Measurements from ENCODE around the gene ZNF566.

The ZNF566 gene

GRCh38 chr19:36418287-36419001 lies 70.9 kb downstream of the ZNF566 start, which contains the start of gene ZFP82:
Gene ZFP82 (minus strand): TSS chr19:36418644. CDS start chr19:36409789, 8,855 bp downstream.
- peak; percentile 97 for TF ChIP-seq ZFX (IDR thresholded peaks at IDR 0.05)
- TF ChIP-seq, protein P1, sequence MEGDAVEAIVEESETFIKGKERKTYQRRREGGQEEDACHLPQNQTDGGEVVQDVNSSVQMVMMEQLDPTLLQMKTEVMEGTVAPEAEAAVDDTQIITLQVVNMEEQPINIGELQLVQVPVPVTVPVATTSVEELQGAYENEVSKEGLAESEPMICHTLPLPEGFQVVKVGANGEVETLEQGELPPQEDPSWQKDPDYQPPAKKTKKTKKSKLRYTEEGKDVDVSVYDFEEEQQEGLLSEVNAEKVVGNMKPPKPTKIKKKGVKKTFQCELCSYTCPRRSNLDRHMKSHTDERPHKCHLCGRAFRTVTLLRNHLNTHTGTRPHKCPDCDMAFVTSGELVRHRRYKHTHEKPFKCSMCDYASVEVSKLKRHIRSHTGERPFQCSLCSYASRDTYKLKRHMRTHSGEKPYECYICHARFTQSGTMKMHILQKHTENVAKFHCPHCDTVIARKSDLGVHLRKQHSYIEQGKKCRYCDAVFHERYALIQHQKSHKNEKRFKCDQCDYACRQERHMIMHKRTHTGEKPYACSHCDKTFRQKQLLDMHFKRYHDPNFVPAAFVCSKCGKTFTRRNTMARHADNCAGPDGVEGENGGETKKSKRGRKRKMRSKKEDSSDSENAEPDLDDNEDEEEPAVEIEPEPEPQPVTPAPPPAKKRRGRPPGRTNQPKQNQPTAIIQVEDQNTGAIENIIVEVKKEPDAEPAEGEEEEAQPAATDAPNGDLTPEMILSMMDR (conservative IDR thresholded peaks at IDR 0.05) = no peak
- H3K27ac ChIP-seq = peak within 1 kb of the TSS; percentile 77

DNA sequence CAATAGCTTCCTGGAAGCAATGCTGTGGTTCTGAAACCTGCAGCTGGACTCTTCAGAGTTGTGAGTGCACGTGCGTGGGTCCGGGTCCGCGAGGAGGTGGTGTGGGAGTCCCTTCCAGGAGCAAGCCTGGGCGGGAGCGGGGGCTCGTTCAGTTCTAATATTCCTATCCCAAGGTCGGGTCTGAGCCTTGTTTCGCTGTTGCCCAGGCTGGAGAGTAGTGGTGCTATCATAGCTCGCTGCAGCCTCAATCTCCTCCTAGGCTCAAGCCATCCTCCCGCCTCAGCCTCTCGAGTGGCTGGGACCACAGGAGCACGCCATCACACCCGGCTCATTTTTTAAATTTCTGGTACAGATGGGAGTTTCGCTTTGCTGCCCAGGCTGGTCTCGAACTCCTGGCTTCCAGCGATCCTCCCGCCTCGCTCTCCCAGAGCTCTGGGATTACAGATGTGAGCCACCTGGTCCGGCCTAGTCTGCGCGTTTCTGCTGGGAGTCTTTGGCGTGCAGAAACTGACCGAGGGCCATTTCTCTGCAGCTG lies 71.5 kb downstream of the ZNF566 start:
- TF ChIP-seq ZFX (IDR thresholded peaks at IDR 0.05) = no peak
- TF ChIP-seq, protein P1 (conservative IDR thresholded peaks at IDR 0.05) = no peak
- peak overlapping the region; percentile 77 for H3K27ac ChIP-seq

- no peak overlapping the region for H3K27ac ChIP-seq
Observed at GRCh38 chr19:36409841-36410240, 79.5 kb downstream of the ZNF566 start.

DNA sequence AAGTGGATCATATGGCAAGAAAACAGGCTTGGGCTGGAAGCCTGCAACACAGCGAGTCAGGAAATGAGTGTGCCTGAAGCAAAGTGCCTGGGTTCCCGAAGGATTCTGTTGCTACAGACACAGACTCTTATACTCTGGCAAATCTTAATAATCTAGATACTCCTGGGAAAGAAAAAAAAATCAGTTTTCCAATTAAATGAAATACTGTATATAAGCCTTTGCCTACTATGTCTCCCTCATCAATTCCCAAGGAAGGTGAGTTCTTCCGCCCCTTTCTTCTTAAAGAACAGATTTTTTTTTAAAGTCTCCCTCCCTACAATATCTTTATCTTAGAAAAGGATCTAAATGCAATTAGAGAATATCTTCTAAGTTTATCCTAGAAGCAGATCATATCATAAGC lies 81.3 kb downstream of the ZNF566 start:
- no peak overlapping the region for H3K27ac ChIP-seq
- TF ChIP-seq, protein P1 (conservative IDR thresholded peaks at IDR 0.05) = no peak
- no peak for TF ChIP-seq ZFX (IDR thresholded peaks at IDR 0.05)

More at GRCh38 chr19:36409841-36410240, 79.5 kb downstream of the ZNF566 start:
- TF ChIP-seq ZFX (IDR thresholded peaks at IDR 0.05) = no peak
- TF ChIP-seq, protein P1 (conservative IDR thresholded peaks at IDR 0.05) = no peak

GRCh38 chr19:36404498-36404897 lies 84.9 kb downstream of the ZNF566 start:
- TF ChIP-seq, protein P1 (conservative IDR thresholded peaks at IDR 0.05) = no peak
- no peak for TF ChIP-seq ZFX (IDR thresholded peaks at IDR 0.05)
- H3K27ac ChIP-seq = no peak overlapping the region

DNA sequence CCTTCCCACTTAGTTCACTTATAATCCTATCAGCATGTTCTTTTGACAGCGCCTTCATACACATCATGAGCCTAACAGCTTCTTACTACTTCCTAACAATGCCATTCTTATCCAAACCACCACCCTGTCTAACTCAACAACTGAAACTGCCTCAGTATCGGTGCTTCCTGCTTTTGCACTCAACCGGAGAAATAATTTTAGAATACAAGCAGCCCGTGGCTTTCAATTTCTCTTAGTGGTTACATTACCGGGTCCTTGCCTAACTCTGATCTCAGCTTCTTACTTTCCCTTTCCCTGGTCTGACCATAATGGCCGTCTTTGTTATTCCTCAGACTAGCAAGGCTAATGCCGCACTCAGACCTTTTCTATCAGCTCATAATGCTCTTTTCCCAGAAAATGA lies 87.9 kb downstream of the ZNF566 start:
- TF ChIP-seq, protein P1 (conservative IDR thresholded peaks at IDR 0.05) = no peak
- TF ChIP-seq ZFX (IDR thresholded peaks at IDR 0.05) = no peak
- no peak overlapping the region for H3K27ac ChIP-seq

DNA sequence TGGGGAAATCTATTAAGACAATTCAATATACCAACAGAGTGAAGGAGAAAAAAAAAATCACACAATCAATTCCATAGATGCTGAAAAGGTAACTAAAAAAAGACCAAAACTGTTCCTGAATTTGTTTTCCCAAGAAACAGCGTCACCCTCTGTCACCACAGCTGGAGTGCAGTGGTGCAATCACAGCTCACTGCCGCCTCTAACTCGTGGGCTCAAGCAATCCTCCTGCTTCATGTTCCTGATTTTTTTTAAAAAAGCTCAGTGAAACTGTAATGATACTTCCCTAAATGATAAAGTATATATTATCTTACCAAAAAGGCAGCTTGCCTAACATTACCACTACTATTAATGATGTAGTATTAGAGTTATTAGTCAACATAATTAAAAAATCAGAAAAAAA lies 90.8 kb downstream of the ZNF566 start:
- no peak overlapping the region for H3K27ac ChIP-seq
- TF ChIP-seq, protein P1 (conservative IDR thresholded peaks at IDR 0.05) = no peak
- TF ChIP-seq ZFX (IDR thresholded peaks at IDR 0.05) = no peak
